OCI-LY3 (cell line): ENCODE results near the gene ID1.

Experiments used
- EZH2phosphoT487 ChIP-seq: fragments of 200-600 bp; shearing (Covaris generic); IDR thresholded peaks from 2 replicates; pipeline ENCODE4 v1.6.1; 2018; ENCODE audit warnings: antibody characterized with exemption, mixed run types, low read depth
- TF ChIP-seq, protein P1 (sequence below): fragments of 200-600, 300-600 bp; sonication (generic); IDR thresholded peaks from 2 replicates; pipeline ENCODE4 v1.5.1; 2014; ENCODE audit warnings: antibody characterized with exemption, low read length, low read depth

- TF ChIP-seq, protein P1, sequence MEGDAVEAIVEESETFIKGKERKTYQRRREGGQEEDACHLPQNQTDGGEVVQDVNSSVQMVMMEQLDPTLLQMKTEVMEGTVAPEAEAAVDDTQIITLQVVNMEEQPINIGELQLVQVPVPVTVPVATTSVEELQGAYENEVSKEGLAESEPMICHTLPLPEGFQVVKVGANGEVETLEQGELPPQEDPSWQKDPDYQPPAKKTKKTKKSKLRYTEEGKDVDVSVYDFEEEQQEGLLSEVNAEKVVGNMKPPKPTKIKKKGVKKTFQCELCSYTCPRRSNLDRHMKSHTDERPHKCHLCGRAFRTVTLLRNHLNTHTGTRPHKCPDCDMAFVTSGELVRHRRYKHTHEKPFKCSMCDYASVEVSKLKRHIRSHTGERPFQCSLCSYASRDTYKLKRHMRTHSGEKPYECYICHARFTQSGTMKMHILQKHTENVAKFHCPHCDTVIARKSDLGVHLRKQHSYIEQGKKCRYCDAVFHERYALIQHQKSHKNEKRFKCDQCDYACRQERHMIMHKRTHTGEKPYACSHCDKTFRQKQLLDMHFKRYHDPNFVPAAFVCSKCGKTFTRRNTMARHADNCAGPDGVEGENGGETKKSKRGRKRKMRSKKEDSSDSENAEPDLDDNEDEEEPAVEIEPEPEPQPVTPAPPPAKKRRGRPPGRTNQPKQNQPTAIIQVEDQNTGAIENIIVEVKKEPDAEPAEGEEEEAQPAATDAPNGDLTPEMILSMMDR = no peak
- no peak for TF ChIP-seq EZH2phosphoT487
Measured at GRCh38 chr20:31593221-31594001, 11.7 kb upstream of the ID1 start.
